Measurements from ENCODE around the gene CNTNAP2.
A peak's percentile ranks its signal among the peaks of the same experiment; 100 is the strongest.

Gene CNTNAP2

GRCh38 chr7:146296028-146296427 lies 179.4 kb downstream of the CNTNAP2 start:
- no peak for DNase-seq

DNA sequence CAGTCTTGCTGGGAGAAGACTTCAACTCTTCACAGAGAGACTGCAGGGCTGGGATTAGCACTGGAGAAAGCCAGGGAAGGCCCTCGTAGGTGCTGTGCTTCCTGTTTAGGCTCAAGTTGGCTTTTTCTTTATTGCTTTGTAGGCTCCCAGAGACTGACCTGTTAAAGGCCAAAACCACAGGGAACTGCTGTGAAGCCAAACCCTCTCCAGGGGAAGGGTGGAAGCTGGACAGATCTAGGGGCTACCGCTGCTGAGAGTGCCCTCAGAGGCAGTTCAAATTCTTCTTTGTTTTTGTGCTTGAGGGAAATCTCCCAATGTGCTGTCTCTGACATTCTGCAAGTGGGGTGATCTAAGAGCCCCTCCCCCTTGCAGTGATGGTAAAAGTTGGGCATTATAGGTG lies 198.4 kb downstream of the CNTNAP2 start:
- DNase-seq = no peak

GRCh38 chr7:146319629-146320028 lies 203.0 kb downstream of the CNTNAP2 start:
- no peak for DNase-seq

DNA sequence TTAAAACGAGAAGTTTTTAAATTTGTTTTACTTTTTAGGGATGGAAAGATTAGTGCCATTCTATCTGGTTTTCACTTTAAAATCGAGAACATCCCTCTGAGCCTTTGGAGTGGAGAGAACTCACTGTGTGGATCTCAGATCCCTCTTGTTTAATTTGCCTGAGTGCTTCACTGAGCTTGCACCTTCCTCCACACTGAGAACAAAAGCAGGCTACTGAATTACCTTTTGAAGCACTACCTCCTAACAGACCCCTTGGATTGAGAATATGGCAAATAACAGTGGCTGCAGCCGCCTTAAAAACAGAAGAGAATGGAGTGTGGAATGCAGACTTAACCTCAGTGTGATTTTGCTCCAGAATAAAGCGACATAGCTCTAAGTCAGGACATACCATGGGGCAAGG lies 204.7 kb downstream of the CNTNAP2 start:
- peak in 1 of 3 experiments; percentile 28 for DNase-seq

- DNase-seq = no peak
Observed at GRCh38 chr7:146331369-146331768, 214.8 kb downstream of the CNTNAP2 start.

- no peak for DNase-seq
Observed at GRCh38 chr7:146345251-146345650, 228.7 kb downstream of the CNTNAP2 start.

GRCh38 chr7:146346096-146346495 lies 229.5 kb downstream of the CNTNAP2 start:
- no peak for DNase-seq

DNA sequence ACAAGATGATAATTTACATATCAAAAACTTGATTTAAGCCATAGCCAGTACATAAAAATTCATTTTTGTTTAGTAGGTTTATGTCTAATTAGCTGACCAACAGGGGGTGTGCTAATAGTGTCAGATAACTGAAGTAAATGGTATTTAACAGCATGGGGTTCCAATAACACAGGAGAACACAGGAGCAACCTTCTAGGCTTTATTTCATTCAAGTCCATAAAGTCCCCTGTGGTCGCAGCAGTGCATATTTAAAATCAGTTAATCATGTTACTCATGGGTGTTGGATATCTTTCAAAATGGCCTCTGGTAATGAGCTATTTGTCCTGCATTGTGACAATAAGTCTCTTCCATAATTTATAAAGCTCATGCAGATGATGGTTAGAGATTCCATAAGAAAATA lies 238.6 kb downstream of the CNTNAP2 start:
- peak in 2 of 3 experiments; percentile 16 to 53 for DNase-seq

DNA sequence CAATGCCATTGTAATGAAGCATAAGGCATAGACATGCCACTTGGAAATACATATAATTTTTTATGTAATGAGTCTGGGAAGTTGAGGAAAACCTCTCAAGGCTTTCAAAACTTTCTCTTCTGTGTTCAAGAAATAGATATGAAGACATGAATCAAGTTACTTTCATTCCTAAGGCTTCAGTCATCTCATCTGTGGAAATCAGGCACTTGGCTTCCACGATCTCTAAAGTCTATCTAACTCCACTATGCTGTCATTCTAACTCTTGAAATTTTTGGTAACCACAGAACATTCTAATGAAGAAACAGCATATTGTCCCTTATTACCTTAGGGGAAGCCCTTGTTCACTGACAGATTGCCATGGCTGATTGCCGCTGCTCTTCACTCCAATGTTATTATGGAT lies 242.6 kb downstream of the CNTNAP2 start:
- DNase-seq = no peak

DNA sequence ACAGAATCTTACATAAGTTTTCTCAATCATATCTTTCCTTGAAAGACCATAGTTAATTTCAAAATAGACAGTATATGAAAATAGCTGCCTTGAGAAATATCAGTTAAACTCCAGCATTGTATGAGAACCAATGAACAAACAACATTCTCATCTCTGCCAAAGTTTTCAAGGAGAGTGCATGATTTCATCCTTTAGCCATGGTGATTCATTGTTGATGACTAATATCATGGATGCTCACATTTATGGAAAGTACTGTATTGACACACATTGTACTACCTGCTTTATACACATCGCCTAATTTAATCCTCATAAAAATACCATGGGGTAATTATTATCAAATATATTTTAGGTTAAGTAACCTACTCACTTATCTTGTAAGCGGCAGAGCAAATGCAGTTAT lies 250.3 kb downstream of the CNTNAP2 start:
- no peak for DNase-seq

- DNase-seq = no peak
Observed at GRCh38 chr7:146370171-146370570, 253.6 kb downstream of the CNTNAP2 start.

DNA sequence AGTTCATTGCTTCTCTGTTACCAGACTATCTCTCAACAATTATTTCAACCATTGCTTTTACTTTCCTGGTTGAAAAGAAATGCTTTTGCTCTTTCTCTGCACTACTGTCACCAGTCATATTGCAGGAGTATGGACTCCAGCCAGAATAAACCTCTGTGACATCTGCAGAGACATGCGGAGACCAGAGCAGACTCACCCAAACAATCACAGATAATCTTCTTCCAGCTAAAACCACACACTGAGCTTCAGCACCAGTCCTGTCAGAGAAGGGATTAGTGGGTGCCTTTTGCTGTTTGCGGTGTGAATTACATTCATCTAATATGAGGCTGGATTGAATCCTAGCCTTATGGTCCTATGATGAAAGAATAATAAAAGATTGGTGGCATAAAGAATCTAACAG lies 258.6 kb downstream of the CNTNAP2 start:
- DNase-seq = no peak

GRCh38 chr7:146378196-146378595 lies 261.6 kb downstream of the CNTNAP2 start:
- no peak for DNase-seq

DNA sequence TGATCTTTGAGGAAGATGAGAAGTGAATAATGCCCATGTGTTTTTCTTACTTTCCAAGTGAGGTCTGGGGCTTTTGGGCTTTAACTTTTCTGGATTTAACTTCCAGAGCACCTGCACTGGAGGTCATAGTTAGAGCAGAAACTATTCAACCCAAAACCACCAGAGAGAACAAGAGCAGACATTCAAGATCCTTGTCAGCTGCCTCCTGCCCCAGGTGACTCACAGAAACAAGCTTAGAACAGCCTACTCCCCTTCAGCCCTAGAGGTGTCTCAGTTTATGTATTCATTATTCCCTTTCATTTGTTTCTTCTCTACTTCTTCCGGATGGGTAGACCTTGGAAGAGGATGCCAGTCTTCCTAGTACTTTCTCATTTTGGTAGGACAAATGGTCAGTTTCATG lies 270.5 kb downstream of the CNTNAP2 start:
- no peak for DNase-seq

- no peak for DNase-seq
Observed at GRCh38 chr7:146388928-146389327, 272.3 kb downstream of the CNTNAP2 start.

DNA sequence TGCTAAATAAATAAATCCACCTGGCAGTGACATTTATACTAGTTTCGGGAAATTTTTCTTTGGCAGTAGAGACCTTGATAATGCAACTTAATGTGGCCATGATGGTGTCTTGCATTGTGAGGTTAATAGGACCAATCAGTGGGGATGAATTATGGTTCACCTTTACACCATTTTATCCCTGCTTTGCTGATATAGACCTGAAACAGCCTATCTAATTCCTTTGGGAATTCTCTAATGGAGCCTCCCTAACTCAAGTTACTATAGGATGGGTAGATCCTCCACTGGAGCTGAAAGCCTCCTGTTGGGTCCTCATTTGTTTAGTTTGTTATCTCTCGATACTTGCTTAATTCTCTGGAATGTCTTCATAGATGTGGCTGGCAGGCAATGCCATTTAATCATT lies 276.7 kb downstream of the CNTNAP2 start:
- no peak for DNase-seq

- no peak for DNase-seq
Observed at GRCh38 chr7:146397141-146397540, 280.5 kb downstream of the CNTNAP2 start.

DNA sequence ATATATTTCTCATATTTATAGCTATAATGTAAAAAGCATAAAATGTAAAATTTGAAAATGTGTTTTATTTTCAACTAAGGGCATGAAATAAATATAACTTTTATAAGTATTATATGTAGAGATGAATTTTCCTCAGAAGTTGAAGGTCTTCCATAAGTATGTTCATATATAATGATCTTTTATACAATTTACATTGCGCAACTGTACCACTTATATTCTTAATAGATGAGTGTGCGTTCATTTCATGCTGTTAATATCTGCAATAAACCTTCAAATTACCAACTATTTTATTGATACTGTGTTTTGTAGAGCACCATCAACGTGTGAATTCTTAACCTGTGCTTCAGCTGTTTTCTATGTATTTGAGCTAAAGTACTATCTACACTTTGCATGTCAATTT lies 285.3 kb downstream of the CNTNAP2 start:
- no peak for DNase-seq

- DNase-seq = no peak
Observed at GRCh38 chr7:146405737-146406136, 289.1 kb downstream of the CNTNAP2 start.

- no peak for DNase-seq
Observed at GRCh38 chr7:146411975-146412374, 295.4 kb downstream of the CNTNAP2 start.

GRCh38 chr7:146412781-146413180 lies 296.2 kb downstream of the CNTNAP2 start:
- no peak for DNase-seq

DNA sequence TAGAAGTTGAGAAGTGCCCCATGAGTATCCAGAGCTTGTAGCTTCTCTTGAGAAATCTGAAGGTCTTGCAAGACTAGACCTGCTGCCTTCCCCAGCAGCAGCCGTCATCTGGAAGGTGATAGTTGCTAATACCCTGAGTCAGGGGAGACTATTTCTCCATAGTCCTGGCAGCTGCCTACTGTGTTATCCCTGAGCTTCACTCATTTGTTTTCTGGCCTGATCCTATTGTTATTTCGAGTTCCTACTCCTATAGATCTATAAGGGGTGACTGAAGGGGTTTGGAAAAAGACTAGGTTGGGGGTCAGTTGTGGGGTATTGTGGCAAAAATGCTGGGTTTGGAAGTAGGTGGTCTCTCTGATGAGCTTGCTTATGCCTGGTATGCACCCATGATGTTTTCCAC lies 297.8 kb downstream of the CNTNAP2 start:
- DNase-seq = no peak

GRCh38 chr7:146414937-146415336 lies 298.3 kb downstream of the CNTNAP2 start:
- DNase-seq = no peak

- no peak for DNase-seq
Observed at GRCh38 chr7:146417176-146417575, 300.6 kb downstream of the CNTNAP2 start.

DNA sequence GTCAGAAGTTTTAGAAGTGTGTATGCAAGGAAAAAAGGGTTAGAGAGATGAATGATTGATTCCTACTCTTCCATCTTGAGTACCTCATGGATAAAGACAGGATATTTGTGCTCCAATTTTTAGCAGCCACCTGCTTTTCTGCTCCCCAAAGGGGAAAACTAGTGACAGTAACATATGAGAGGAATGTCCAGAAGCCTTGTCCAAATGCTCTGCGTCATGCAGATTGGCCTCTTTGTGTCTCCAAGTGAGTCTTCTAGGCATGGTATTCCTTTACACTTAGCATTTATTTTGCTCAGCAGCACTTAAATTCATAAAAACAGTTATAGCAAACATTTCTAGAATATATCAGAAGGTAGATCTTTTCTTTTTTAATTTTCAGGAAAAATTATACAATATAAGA lies 306.8 kb downstream of the CNTNAP2 start:
- DNase-seq = no peak

- no peak for DNase-seq
Observed at GRCh38 chr7:146424084-146424483, 307.5 kb downstream of the CNTNAP2 start.
